ENCODE results near the gene ZBTB42.

The ZBTB42 gene

GRCh38 chr14:104800771-104801519 lies at the start of gene ZBTB42:
Gene ZBTB42, plus strand, starts transcription at chr14:104801101. Its CDS starts 97 bp downstream, at chr14:104801198.
- Histone ChIP-seq H3K9me3 (ENCODE audit: severe bottlenecking) (no peaks in the 10 kb centered on the region), H3K4me3 (ENCODE audit: severe bottlenecking) (peak within 1 kb of the TSS; percentile 57), H3K27ac (ENCODE audit: poor library complexity, severe bottlenecking) (peak within 1 kb of the TSS; percentile 9), H3K27me3 (ENCODE audit: insufficient read depth, poor library complexity, severe bottlenecking) (no peaks in the 10 kb centered on the region), H3K36me3 (ENCODE audit: low read depth) (no peaks in the 10 kb centered on the region), H3K4me1 (ENCODE audit: insufficient read depth, poor library complexity, severe bottlenecking) (peaks cover 6% of the 10 kb centered on the region)
- no peak for DNase-seq (ENCODE audit: low spot score)
- TF ChIP-seq CTCF (IDR thresholded peaks at IDR 0.05; ENCODE audit: poor library complexity, severe bottlenecking), result no peak
- ATAC-seq (ENCODE audit: low read depth), result peak; percentile 49

DNA sequence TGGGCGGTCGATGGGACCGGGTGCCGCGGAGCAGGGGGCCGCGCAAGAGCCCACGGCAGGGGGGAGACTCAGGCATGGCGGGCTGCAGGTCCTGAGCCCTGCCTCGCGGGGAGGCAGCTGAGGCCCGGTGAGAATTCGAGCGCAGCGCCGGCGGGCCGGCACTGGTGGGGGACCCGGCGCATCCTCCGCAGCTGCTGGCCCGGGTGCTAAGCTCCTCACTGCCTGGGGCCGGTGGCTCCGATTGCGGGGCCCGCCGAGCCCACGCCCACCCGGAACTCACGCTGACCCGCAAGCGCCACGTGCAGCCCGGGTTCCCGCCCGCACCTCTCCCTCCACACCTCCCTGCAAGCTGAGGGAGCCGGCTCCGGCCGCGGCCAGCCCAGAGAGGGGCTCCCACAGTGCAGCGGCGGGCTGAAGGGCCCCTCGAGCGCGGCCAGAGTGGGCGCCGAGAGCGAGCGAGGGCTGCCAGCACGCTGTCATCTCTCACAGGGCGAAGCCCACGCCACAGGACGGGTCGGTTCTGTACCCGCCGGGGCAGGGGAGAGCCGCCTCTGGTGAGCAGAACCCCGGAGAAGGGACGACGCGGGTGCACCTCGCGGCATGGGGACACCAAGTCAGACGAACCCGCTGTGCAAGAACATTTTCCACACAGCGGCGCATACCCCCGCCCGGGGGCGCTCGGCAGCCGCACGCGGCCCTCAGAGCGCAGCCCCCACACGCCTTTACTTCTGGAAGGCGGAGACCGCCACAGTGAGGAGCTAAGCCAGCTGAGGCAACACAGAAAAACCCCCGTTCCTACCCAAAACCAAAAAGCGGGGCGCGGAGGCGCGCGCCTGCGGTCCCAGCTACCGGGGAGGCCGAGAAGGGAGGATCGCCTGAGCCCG lies 49.1 kb upstream of the ZBTB42 start:
- DNase-seq (ENCODE audit: low spot score), result no peak

GRCh38 chr14:104752423-104752734 lies 48.5 kb upstream of the ZBTB42 start:
- Histone ChIP-seq H3K4me1 (ENCODE audit: insufficient read depth, poor library complexity, severe bottlenecking) (peaks cover 28% of the 10 kb centered on the region), H3K27ac (ENCODE audit: poor library complexity, severe bottlenecking) (peak overlapping the region; percentile 55), H3K27me3 (ENCODE audit: insufficient read depth, poor library complexity, severe bottlenecking) (no peaks in the 10 kb centered on the region), H3K9me3 (ENCODE audit: severe bottlenecking) (no peaks in the 10 kb centered on the region), H3K36me3 (ENCODE audit: low read depth) (peaks cover 29% of the 10 kb centered on the region), H3K4me3 (ENCODE audit: severe bottlenecking) (peak overlapping the region; percentile 81)
- TF ChIP-seq CTCF (IDR thresholded peaks at IDR 0.05; ENCODE audit: poor library complexity, severe bottlenecking), result peak; percentile 27
- peak; percentile 84 for ATAC-seq (ENCODE audit: low read depth)
- no peak for DNase-seq (ENCODE audit: low spot score)

More for the DNA sequence above, 49.1 kb upstream of the ZBTB42 start:
- peak; percentile 52 for TF ChIP-seq CTCF (IDR thresholded peaks at IDR 0.05; ENCODE audit: poor library complexity, severe bottlenecking)
- Histone ChIP-seq H3K27ac (ENCODE audit: poor library complexity, severe bottlenecking) (peak overlapping the region; percentile 55), H3K9me3 (ENCODE audit: severe bottlenecking) (no peaks in the 10 kb centered on the region), H3K27me3 (ENCODE audit: insufficient read depth, poor library complexity, severe bottlenecking) (no peaks in the 10 kb centered on the region), H3K4me1 (ENCODE audit: insufficient read depth, poor library complexity, severe bottlenecking) (peaks cover 34% of the 10 kb centered on the region), H3K36me3 (ENCODE audit: low read depth) (peaks cover 26% of the 10 kb centered on the region), H3K4me3 (ENCODE audit: severe bottlenecking) (peak overlapping the region; percentile 81)
- ATAC-seq (ENCODE audit: low read depth), result no peak; the same call in 2 of the 3 replicates

- no peaks in the 10 kb centered on the region for H3K27me3 ChIP-seq (ENCODE audit: insufficient read depth, poor library complexity, severe bottlenecking)
- peak within 1 kb of the TSS; percentile 55 for H3K27ac ChIP-seq (ENCODE audit: poor library complexity, severe bottlenecking)
- DNase-seq (ENCODE audit: low spot score), result peak; percentile 100
- no peak for TF ChIP-seq CTCF (IDR thresholded peaks at IDR 0.05; ENCODE audit: poor library complexity, severe bottlenecking)
- no peaks in the 10 kb centered on the region for H3K9me3 ChIP-seq (ENCODE audit: severe bottlenecking)
- H3K4me3 ChIP-seq (ENCODE audit: severe bottlenecking), result peak within 1 kb of the TSS; percentile 81
- peaks cover 32% of the 10 kb centered on the region for H3K36me3 ChIP-seq (ENCODE audit: low read depth)
- ATAC-seq (ENCODE audit: low read depth), result peak; percentile 86
- peaks cover 24% of the 10 kb centered on the region for H3K4me1 ChIP-seq (ENCODE audit: insufficient read depth, poor library complexity, severe bottlenecking)
These were observed 48.0 kb upstream of the ZBTB42 start, which contains the start of gene SIVA1 for GRCh38 chr14:104752735-104753527. Gene SIVA1, plus strand, starts transcription at chr14:104753147. Its CDS starts 55 bp downstream, at chr14:104753202.
